WTC11 (cell line): ENCODE data around the gene ANKS6. TPM values are rescaled to one million over a fixed set of nuclear protein-coding genes. Genes with fewer than 3 reads are reported as not detected.

Experiments
- ESRRA ChIP-seq: sonication (generic); formaldehyde crosslinking; IDR thresholded peaks from 2 replicates; pipeline ENCODE4 v1.8.1; 2022; ENCODE audit warnings: mild to moderate bottlenecking, missing genetic modification reagents, borderline replicate concordance
- HMGA2 ChIP-seq: fragments of 250-450 bp; sonication (Bioruptor Pico); IDR thresholded peaks from 2 replicates; pipeline ENCODE4 v1.4.0; 2021; ENCODE audit warnings: mild to moderate bottlenecking, moderate library complexity
- JUN ChIP-seq: sonication (generic); formaldehyde crosslinking; IDR thresholded peaks from 2 replicates; pipeline ENCODE4 v1.8.0; 2023; ENCODE audit warnings: mild to moderate bottlenecking, missing genetic modification reagents
- MXD4 ChIP-seq: fragments of 250-450 bp; sonication (Bioruptor Pico); IDR thresholded peaks from 2 replicates; pipeline ENCODE4 v1.8.0; 2021; ENCODE audit warnings: mild to moderate bottlenecking, moderate library complexity, borderline replicate concordance
- NFYB ChIP-seq: sonication (generic); formaldehyde crosslinking; conservative IDR thresholded peaks from 2 replicates; pipeline ENCODE4 v1.8.0; 2022; ENCODE audit warnings: low read depth, missing genetic modification reagents
- OVOL2 ChIP-seq: fragments of 250-450 bp; sonication (Bioruptor Pico); IDR thresholded peaks from 2 replicates; pipeline ENCODE4 v1.9.0; 2021; ENCODE audit warnings: mild to moderate bottlenecking, borderline replicate concordance
- PRRX2 ChIP-seq: fragments of 250-450 bp; sonication (Bioruptor Pico); IDR thresholded peaks from 2 replicates; pipeline ENCODE4 v1.8.0; 2021; ENCODE audit warnings: mild to moderate bottlenecking
- RELA ChIP-seq: sonication (generic); formaldehyde crosslinking; IDR thresholded peaks from 2 replicates; pipeline ENCODE4 v1.8.1; 2022; ENCODE audit warnings: missing genetic modification reagents, mild to moderate bottlenecking, borderline replicate concordance
- SMAD3 ChIP-seq: sonication (generic); formaldehyde crosslinking; IDR thresholded peaks from 2 replicates; pipeline ENCODE4 v1.8.0; 2022; ENCODE audit warnings: missing genetic modification reagents, mild to moderate bottlenecking, borderline replicate concordance
- SMAD4 ChIP-seq: sonication (generic); formaldehyde crosslinking; IDR thresholded peaks from 2 replicates; pipeline ENCODE4 v1.8.0; 2022; ENCODE audit warnings: mild to moderate bottlenecking, missing genetic modification reagents
- TP53 ChIP-seq: sonication (generic); formaldehyde crosslinking; IDR thresholded peaks from 2 replicates; pipeline ENCODE4 v1.8.1; 2023; ENCODE audit warnings: mild to moderate bottlenecking, missing genetic modification reagents
- ZNF317 ChIP-seq: sonication (generic); formaldehyde crosslinking; IDR thresholded peaks from 2 replicates; pipeline ENCODE4 v1.8.1; 2023; ENCODE audit warnings: low read depth, mild to moderate bottlenecking, moderate library complexity, missing genetic modification reagents, borderline replicate concordance
- ZNF396 ChIP-seq: fragments of 250-450 bp; sonication (Bioruptor Pico); IDR thresholded peaks from 2 replicates; pipeline ENCODE4 v1.8.0; 2021; ENCODE audit warnings: mild to moderate bottlenecking, moderate library complexity, borderline replicate concordance
- ZNF416 ChIP-seq: fragments of 250-450 bp; sonication (Bioruptor Pico); IDR thresholded peaks from 2 replicates; pipeline ENCODE4 v1.9.0; 2021; ENCODE audit warnings: mild to moderate bottlenecking, inconsistent platforms
- ZNF423 ChIP-seq: fragments of 250-450 bp; sonication (Bioruptor Pico); IDR thresholded peaks from 2 replicates; pipeline ENCODE4 v2.1.2; 2022; ENCODE audit warnings: mild to moderate bottlenecking, moderate library complexity
- ZNF425 ChIP-seq: fragments of 250-450 bp; sonication (Bioruptor Pico); conservative IDR thresholded peaks from 2 replicates; pipeline ENCODE4 v1.9.0; 2021; ENCODE audit warnings: mild to moderate bottlenecking
- ZNF671 ChIP-seq: fragments of 250-450 bp; sonication (Bioruptor Pico); IDR thresholded peaks from 2 replicates; pipeline ENCODE4 v1.8.0; 2021; ENCODE audit warnings: mild to moderate bottlenecking
- total RNA-seq: library from RNA; stranded (reverse); gene quantifications from 3 replicates; pipeline ENCODE4 v1.2.3, GENCODE V29; 2021
- TF ChIP-seq, protein P1 (sequence below): sonication (generic); formaldehyde crosslinking; IDR thresholded peaks from 2 replicates; pipeline ENCODE4 v1.8.0; 2022; ENCODE audit warnings: missing genetic modification reagents
- TF ChIP-seq, protein P2 (sequence below): sonication (generic); formaldehyde crosslinking; conservative IDR thresholded peaks from 2 replicates; pipeline ENCODE4 v1.8.1; 2023; ENCODE audit warnings: mild to moderate bottlenecking, low read depth, missing genetic modification reagents, moderate library complexity
- TF ChIP-seq, protein P3 (sequence below): fragments of 250-450 bp; sonication (Bioruptor Pico); IDR thresholded peaks from 2 replicates; pipeline ENCODE4 v1.9.0; 2021; ENCODE audit warnings: moderate library complexity, mild to moderate bottlenecking, inconsistent platforms, borderline replicate concordance
- TF ChIP-seq, protein P4 (sequence below): fragments of 250-450 bp; sonication (Bioruptor Pico); IDR thresholded peaks from 2 replicates; pipeline ENCODE4 v1.9.0; 2021; ENCODE audit warnings: mild to moderate bottlenecking

ANKS6 gene
- total RNA-seq, 1 experiment from 2014 or later: 65.1 TPM

GRCh38 chr9:98807070-98807813 is 10.9 kb upstream of the ANKS6 start, which contains the start of gene GALNT12 (continued):
- TF ChIP-seq, protein P1, sequence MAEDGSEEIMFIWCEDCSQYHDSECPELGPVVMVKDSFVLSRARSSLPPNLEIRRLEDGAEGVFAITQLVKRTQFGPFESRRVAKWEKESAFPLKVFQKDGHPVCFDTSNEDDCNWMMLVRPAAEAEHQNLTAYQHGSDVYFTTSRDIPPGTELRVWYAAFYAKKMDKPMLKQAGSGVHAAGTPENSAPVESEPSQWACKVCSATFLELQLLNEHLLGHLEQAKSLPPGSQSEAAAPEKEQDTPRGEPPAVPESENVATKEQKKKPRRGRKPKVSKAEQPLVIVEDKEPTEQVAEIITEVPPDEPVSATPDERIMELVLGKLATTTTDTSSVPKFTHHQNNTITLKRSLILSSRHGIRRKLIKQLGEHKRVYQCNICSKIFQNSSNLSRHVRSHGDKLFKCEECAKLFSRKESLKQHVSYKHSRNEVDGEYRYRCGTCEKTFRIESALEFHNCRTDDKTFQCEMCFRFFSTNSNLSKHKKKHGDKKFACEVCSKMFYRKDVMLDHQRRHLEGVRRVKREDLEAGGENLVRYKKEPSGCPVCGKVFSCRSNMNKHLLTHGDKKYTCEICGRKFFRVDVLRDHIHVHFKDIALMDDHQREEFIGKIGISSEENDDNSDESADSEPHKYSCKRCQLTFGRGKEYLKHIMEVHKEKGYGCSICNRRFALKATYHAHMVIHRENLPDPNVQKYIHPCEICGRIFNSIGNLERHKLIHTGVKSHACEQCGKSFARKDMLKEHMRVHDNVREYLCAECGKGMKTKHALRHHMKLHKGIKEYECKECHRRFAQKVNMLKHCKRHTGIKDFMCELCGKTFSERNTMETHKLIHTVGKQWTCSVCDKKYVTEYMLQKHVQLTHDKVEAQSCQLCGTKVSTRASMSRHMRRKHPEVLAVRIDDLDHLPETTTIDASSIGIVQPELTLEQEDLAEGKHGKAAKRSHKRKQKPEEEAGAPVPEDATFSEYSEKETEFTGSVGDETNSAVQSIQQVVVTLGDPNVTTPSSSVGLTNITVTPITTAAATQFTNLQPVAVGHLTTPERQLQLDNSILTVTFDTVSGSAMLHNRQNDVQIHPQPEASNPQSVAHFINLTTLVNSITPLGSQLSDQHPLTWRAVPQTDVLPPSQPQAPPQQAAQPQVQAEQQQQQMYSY (CRISPR knock-in tag): no peak
- TF ChIP-seq OVOL2 (CRISPR knock-in tag): no peak
- no peak for TF ChIP-seq ESRRA
- no peak for TF ChIP-seq MXD4 (CRISPR knock-in tag)
- no peak for TF ChIP-seq ZNF416 (CRISPR knock-in tag)
- TF ChIP-seq ZNF425 (CRISPR knock-in tag): no peak
- no peak for TF ChIP-seq ZNF423
- no peak for TF ChIP-seq ZNF396 (CRISPR knock-in tag)
- no peak for TF ChIP-seq SMAD4 (CRISPR knock-in tag)
- TF ChIP-seq, protein P2, sequence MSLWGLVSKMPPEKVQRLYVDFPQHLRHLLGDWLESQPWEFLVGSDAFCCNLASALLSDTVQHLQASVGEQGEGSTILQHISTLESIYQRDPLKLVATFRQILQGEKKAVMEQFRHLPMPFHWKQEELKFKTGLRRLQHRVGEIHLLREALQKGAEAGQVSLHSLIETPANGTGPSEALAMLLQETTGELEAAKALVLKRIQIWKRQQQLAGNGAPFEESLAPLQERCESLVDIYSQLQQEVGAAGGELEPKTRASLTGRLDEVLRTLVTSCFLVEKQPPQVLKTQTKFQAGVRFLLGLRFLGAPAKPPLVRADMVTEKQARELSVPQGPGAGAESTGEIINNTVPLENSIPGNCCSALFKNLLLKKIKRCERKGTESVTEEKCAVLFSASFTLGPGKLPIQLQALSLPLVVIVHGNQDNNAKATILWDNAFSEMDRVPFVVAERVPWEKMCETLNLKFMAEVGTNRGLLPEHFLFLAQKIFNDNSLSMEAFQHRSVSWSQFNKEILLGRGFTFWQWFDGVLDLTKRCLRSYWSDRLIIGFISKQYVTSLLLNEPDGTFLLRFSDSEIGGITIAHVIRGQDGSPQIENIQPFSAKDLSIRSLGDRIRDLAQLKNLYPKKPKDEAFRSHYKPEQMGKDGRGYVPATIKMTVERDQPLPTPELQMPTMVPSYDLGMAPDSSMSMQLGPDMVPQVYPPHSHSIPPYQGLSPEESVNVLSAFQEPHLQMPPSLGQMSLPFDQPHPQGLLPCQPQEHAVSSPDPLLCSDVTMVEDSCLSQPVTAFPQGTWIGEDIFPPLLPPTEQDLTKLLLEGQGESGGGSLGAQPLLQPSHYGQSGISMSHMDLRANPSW (CRISPR knock-in tag): no peak
- TF ChIP-seq TP53: 0 out of 2 replicates have a peak, but pooled peaks have one; percentile 14
- TF ChIP-seq ZNF317 (CRISPR knock-in tag): no peak
- no peak for TF ChIP-seq PRRX2
- TF ChIP-seq HMGA2: no peak
- no peak for TF ChIP-seq SMAD3 (CRISPR knock-in tag)
- TF ChIP-seq ZNF671 (CRISPR knock-in tag): no peak
- no peak for TF ChIP-seq JUN (CRISPR knock-in tag)
- no peak for TF ChIP-seq RELA (CRISPR knock-in tag)
- TF ChIP-seq, protein P3, sequence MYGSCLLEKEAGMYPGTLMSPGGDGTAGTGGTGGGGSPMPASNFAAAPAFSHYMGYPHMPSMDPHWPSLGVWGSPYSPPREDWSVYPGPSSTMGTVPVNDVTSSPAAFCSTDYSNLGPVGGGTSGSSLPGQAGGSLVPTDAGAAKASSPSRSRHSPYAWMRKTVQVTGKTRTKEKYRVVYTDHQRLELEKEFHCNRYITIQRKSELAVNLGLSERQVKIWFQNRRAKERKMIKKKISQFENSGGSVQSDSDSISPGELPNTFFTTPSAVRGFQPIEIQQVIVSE (CRISPR knock-in tag): no peak
- TF ChIP-seq NFYB (CRISPR knock-in tag): no peak
- TF ChIP-seq, protein P4, sequence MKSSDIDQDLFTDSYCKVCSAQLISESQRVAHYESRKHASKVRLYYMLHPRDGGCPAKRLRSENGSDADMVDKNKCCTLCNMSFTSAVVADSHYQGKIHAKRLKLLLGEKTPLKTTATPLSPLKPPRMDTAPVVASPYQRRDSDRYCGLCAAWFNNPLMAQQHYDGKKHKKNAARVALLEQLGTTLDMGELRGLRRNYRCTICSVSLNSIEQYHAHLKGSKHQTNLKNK (CRISPR knock-in tag): no peak
